Right ventricle myocardium inferior (tissue), 1 donor: ENCODE results near the gene SERPINB6. TPM values are rescaled to one million over a fixed set of nuclear protein-coding genes. Genes with fewer than 3 reads are reported as not detected.
"Not testable (repeated sequence)": the region's sequence is repeated elsewhere in the genome, so short reads cannot be mapped to it uniquely, and the experiment has no call there.

Experiments
- ATAC-seq: fragments of 200-7000 bp; cut with Tn5 transposase; one replicate; pipeline ENCODE4 v1.9.1; 2020; ENCODE audit warnings: mild to moderate bottlenecking, moderate library complexity
- DNase-seq: peaks from one replicate; pipeline ENCODE4 v3.0.0; 2021; ENCODE audit errors: missing footprints
- intact Hi-C: fragments of 100-400 bp; cut with DNase I; formaldehyde crosslinking; loops from one replicate; pipeline ENCODE4 v1.11.0; 2022
- total RNA-seq: library from RNA; stranded (reverse); fragmentation: NEBNext Ultra II Directional; extraction: Animal tissue kit (Norgen Biotek cat#: 25700); gene quantifications from one replicate; pipeline ENCODE4 v1.2.1, GENCODE V29; 2021
- donor health status: DM: no; HTN: yes; CAD: no; lungs with severe emphysema.

Gene SERPINB6
- total RNA-seq, 1 donor from 2014 or later = 275 TPM

DNA sequence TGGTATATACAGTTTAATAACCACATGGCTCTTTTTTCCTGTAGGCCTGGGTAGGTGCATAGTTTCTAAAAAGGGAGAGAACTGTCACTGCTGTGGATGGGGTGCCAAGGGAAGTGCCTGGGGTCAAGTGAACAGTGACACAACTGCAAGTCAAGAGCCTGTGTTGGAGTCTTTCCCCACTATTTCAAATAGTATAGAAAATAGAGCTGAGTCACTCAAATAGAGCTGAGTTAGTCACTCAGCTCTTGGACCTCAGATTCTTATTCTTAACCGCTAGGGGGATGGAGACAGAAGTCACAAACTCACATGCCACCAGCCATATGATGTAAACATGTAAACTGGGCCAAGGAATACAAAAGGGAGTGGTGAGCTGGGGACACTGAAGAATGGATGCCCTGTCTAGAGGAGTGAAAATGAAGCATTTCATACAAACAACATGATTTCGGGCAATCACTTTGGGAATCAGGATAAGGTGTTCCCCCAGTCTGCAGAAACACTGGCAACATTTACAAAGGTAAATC is 30.5 kb upstream of the SERPINB6 start:
- ATAC-seq (no peak), DNase-seq (no peak)
- intact Hi-C loops = no loop called here

DNA sequence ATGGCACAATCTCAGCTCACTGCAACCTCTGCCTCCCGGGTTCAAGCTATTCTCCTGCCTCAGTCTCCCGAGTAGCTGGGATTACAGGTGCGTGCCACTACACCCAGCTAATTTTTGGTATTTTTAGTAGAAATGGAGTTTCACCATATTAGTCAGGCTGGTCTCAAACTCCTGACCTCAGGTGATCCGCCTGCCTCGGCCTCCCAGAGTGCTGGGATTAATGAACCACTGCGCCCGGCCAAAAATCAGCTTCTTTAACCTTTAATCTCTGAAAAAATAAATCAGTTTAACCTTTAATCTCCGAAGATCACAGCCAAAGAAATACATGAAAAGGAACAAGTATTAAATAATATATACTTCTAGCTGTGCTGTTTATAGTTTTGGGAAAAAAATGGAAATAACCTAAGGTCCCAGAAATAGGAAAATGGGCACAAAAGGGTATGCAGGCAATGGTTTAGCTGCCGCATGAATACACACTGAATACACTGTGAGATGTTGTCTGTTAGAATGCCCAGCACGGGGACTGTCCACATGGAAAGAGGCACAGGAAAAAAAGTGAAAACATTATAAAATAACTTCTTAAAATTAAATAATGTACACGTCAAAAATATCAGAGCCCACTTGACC is 29.9 kb upstream of the SERPINB6 start:
- intact Hi-C loops = no loop called here
- DNase-seq = no peak

DNA sequence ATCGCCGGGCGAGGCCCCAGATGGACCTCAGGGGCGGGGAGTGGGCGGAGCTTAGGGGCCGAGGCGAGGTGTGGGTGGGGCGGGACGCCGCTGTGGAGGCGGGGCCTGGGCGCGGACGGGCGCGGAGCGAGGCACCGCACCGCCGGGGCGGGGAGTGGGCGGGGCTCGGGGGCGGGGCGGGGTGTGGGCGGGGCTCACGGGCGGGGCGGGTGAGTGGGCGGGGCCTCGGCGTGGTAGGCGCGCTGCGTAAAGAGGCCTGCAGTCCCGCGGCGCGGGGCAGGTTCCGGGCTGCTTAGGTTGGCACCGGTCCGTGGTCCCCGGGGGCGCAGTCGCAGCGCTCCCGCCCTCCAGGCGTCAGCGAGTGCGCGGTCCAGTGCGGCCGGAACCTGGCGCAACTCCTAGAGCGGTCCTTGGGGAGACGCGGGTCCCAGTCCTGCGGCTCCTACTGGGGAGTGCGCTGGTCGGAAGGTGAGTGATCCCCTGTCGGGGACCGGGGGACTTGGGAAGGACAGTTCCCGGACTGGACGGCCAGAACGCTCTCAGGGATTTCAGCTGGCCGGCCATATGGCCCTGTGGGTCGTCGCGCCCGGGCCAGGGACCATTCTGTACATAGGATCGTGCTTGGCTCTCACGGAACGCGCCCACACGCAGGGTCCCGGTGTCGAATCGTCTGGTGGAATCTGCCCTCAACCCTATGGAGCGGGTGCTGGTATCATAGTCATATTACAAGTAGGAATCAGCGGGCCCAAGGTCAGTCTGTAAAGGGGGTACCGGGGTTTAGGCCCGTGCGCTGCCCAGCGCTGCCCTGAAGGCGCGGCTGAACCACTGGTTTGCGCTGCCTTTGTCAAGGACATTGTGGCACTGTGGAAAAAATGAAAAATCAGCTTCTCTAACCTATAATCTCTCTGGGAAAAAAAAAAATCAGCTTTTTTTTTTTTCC is 28.5 kb upstream of the SERPINB6 start, which contains the start of gene NQO2:
Gene NQO2, plus strand, starts transcription at position 277 of the 940 bp plus-strand sequence. CDS start 6,659 bp downstream, outside the sequence.
- intact Hi-C loops = loop anchor here (1.0 to 10.0 kb wide), 5 partner anchors 24 to 995 kb away; partner anchors contain the start of genes BPHL and PSMG4
- ATAC-seq = peak; percentile 96

More for the DNA sequence above, 29.9 kb upstream of the SERPINB6 start:
- no peak for ATAC-seq

DNA sequence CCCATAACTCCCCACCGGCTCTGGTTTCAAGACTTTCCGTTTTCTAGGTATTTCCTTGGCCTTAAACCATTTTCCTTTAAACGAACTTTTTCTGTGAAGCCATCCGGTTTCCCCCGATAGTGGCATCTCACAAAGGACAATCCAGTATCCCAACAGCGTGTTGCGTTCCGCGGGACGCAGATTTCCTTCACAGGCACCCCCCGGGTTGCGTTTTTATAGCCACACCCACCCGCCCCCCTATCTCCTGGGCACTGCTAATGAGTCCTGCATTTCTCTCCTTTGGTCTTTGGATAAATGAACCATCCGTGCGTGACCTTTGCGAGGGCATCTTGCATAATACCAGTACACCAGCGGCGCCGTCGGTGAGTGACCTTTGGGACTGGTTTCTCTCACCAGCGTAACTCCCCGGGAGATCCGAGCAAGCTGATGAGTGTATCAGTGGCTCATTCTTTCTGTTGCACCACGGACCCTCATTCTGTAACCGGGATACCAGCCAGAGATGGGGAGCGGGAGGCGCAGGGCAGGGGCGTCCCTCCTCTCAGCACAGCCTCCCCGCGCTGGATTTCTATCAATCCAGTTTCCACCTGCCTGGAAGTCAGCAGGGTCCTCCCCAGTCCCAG is 27.7 kb upstream of the SERPINB6 start:
- intact Hi-C loops = loop anchor here (1.0 to 10.0 kb wide), 5 partner anchors 25 to 996 kb away; partner anchors contain the start of genes BPHL and PSMG4
- no peak for DNase-seq

More for the DNA sequence above, 28.5 kb upstream of the SERPINB6 start, which contains the start of gene NQO2:
- DNase-seq = peak; percentile 97

DNA sequence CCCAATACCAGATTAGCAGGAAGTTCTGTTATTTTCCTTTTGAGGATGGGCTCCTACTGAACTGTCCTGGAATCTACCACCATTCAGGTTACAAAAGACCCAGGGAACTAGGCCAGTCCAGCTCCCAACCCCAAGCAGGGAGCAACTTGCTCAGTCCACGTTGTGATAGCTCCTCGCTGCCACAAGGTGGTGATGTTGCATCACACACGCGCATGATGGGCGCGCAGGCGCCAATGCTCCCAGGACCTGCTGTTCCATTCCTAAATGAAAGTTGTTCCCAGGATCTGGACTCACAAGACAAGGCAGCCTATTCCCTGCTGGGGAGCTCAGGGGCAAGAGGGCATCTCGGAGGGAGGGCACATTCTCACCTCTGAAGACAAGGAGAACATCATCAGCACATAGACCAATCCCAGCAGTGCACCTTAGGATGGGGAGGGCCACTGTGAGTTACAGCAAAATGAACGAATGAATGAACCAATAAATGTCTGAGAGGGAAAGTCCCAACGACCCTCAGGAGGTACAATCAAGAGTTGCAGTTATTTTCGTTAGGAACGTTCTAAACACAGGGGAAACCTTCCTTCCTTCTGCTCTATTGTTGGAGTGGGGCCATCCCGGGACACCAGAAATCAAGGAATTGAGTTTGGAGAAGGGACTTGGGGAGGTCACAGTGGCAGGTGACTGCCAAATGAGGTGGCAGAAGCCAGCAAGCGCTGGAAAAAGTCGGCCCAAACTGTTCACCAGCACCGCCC is 27.1 kb upstream of the SERPINB6 start:
- DNase-seq = not testable (repeated sequence)
- peak; percentile 76 for ATAC-seq
- intact Hi-C loops = loop anchor here (2.0 to 10.0 kb wide), 3 partner anchors 120 to 996 kb away; partner anchors contain the start of genes BPHL and PSMG4

More for the DNA sequence above, 27.7 kb upstream of the SERPINB6 start:
- ATAC-seq = no peak

DNA sequence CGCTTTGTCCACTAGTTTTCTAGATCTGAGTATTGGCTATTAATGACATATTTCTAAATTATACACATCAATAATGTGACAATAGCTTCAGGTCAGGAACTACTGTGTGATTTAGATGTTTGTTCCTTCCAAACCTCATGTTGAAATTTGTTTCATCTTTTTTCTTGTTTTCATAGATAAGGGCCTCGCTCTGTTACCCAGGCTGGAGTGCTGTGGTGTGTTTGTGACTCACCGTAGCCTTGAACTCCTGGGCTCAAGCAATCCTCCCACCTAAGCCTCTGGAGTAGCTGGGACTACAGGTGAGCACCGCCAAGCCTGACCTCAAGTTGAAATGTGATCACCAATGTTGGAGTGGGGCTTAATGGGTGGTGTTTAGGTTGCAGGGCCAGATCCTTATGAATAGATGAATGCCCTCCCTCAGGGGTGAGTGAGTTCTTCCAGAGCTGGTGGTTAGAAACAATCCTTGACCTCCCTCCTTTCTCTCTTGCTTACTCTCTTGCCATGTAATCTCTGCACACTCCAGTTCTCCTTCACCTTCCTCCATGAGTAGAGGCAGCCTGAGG is 22.5 kb upstream of the SERPINB6 start:
- DNase-seq (no peak), ATAC-seq (no peak)
- intact Hi-C loops = loop anchor here (10.0 kb wide), 2 partner anchors 261 to 1001 kb away; partner anchors contain the start of gene PSMG4

DNA sequence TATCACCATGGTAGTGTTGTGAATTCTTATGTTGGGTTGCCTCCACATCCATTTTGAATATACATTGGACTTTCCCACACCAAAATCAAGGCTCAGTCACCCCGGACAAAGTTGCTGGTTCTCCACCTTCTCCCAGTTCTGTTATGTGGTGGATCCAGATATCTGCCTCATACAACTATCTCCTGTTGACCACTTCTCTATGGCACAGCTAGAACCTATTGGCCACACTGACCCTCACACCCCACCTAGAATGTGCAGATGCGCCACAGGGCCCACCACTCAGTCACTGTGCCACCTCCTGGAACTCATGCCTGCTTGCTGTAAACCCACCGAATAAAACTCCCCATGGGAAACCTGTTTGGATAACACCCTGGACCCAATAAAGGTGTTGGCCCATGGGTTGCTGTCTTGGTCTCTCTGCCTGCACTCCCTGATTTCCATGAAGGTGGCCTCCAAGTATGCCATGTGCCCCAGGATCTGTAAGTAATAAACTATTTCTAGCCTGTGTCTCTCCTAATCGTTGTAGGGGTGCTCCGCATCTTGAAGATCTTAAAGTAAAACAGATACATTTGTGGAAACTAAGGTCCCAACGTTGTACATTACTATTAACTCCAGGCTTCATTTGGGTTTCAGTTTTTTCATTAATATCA is 21.1 kb upstream of the SERPINB6 start:
- DNase-seq = no peak
- ATAC-seq = no peak
- intact Hi-C loops = loop anchor here (10.0 kb wide), 2 partner anchors 262 to 1002 kb away; partner anchors contain the start of gene PSMG4

DNA sequence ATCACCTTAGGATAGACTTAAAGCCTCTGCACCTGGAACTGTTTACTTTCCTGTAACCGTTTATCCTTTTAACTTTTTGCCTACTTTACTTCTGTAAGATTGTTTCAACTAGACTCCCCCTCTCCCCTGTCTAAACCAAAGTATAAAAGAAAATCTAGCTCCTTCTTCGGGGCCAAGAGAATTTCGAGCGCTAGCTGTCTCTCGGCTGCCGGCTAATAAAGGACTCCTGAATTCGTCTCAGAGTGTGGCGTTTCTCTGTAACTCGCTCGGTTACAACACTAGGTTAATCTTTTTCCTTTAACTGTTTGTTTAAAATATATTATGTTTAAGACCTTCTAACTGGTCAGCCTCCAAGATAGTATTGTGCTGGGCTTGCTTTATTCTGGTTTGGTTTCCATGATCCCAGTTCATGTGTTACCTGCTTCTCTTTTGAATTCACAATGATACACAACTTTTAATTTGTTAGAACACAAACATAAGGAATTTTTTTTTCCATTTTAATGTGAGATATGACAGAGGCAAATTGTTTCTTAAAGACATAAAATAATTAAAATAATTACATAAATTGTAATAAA is 19.7 kb upstream of the SERPINB6 start:
- DNase-seq (no peak), ATAC-seq (no peak)
- intact Hi-C loops = loop anchor here (10.0 kb wide), 2 partner anchors 264 to 1004 kb away; partner anchors contain the start of gene PSMG4

DNA sequence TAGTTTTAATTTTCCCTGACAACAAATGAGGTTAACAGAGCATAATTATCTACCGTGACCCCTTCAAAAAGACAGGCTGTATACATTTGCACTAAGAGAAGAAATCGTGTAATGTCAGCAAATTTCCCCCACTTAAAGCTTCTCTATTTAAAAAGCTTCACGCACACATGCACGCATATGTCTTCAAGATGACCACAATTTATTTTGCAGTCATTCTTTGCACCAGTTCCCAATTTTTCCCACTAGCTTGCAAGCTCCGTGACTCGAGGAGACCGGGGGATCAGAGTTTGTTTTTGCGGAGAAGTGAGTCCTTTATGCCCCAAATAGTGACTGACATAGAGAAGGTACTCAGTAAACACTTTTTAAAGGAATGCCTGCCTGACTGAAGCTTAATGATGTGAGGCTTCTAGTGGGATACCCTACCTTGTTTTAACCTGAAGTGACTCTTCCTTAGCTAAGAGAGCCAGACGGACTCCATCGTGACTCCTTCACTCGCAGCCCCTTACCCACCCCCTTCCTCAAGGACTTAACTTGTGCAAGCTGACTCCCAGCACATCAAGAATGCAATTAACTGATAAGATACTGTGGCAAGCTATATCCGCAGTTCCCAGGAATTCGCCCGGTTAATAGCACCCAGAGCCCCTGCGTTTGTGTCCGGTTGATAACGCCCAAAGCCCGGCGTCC is 19.0 kb upstream of the SERPINB6 start:
- DNase-seq (no peak), ATAC-seq (no peak)
- intact Hi-C loops = loop anchor here (10.0 kb wide), 2 partner anchors 264 to 1004 kb away; partner anchors contain the start of gene PSMG4

DNA sequence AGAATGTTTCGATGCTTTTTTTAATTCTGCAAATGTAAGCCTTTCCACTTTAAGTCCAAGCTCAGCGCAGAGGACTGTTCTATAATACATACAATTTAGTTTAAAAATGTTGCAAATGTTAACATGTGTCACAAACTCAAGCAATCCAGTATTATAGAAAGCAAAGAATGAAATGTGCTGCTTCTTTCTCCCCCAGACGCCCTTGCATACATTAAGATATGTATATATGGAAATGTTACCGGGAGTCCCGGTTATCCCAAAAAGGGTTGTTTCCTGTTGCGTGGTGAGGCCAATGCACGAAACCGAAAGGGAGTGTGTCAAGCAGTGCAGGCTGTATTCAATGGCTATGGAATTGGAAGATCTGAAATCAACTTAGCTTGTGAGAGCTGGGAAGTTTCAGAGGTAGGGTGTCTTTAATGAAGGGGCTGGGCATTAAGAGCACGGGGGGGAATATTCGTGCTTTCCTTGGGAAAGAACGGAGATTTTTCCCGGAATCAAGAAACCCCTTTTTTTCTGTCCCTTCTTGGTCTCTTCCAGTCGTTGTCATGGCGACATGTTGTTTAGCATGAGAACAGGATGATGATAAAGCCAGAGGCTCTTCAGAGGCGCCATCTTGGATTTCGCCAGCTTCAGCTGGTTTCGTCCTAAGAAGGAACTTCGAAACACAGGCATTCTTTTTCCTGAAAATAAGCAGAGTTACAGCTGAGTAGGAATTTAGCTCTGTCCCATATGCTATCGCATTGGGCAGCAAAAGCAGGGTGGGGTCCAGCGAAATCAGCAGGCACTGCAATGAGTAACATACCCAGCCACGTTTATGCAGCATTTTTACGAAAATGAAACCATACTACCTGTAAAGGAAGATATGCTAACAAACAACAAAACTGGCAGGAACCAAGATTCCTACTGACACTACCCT is 18.2 kb upstream of the SERPINB6 start:
- intact Hi-C loops = loop anchor here (2.0 to 10.0 kb wide), 5 partner anchors 19 to 1005 kb away; partner anchors contain the start of genes PSMG4 and SERPINB6
- ATAC-seq (peak; percentile 80), DNase-seq (peak; percentile 77)

DNA sequence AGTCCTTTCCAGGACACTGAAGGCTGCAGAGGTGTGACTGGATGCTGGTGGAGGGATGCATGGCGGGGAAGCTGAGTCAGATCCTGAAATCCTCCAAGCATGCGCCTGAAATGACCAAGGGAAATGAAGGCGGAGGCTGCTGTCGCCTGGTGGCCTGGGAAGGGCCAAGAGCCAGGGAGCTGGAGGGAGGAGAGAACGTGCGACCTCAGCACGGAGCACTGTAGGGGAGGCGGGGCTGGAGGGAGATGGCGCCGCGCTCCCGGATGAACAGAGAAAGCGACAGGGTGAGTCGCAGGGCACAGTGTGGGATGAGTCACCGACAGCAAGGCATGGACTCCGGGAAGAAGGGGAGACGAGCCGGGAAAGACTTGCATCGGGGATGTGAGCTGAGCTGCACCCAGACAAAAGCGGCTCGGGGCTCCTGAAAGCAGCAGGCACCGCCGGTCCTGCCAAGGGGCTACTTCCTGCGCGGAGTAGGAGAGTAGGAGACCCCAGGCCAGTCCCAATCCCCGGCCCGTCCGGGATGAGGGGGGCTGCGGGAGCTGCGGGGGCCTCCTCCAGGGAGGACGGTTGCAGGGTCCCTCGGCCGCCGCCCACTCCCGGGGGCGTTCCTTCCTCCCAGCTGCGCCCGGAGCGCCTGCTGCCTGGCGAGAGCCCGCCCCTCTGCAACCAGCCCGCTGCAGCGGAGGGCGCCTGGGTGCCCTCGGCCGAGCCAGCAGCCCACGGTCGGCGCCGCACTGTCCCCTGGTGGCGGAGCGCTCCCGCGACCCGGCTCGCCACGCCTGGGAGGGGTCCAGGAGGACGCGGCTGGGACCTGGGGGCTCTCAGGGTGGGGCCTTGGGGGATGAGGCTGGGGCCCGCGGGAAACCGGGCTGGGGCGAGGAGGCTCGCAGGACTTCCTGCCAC is 17.3 kb upstream of the SERPINB6 start:
- DNase-seq (peak; percentile 95), ATAC-seq (peak; percentile 88)
- intact Hi-C loops = loop anchor here (1.0 to 10.0 kb wide), 5 partner anchors 18 to 197 kb away; partner anchors contain the start of gene SERPINB6

DNA sequence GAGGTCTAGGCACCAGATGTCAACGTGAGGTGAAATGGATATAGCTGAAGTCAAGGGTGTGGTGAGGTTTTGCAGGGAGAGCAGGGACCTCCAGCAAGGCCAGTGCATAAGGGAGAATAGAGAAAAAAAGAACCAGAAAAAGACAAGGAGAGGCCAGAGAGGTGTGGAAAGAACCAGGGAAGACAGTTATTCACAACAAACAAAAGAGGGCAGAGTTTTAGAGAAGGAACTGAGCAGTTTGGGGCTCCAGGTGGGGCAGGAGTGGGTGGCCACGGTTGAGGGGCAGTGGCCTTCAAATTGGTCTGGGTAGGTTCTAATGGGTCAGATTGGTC is 16.7 kb upstream of the SERPINB6 start:
- ATAC-seq = no peak
- no peak for DNase-seq
- intact Hi-C loops = loop anchor here (1.0 to 10.0 kb wide), 5 partner anchors 17 to 197 kb away; partner anchors contain the start of gene SERPINB6

DNA sequence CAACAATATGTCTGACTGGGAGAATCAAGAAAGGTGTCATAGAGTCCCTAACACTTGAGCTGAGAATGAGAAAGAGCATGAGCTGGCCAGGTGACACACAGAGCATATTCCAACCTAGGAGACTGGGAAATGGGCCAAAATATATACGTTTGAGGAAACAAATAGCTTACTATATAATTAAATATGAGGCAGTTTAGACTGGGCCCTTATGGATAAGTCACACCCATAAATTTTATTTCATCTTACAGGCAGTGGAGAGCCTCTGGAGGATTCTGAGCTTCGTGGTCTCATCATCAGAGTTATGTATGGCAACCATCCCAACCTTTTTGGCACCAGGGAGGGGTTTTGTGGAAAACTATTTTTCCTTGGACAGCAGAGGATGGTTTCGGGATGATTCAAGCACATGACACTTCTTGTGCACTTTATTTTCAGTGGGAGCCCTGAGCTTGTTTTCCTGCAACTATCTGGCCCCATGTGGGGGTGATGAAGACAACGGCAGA is 15.4 kb upstream of the SERPINB6 start:
- DNase-seq (no peak), ATAC-seq (no peak)
- intact Hi-C loops = loop anchor here (10.0 kb wide), 1 partner anchor 52 kb away; no protein-coding TSS in a partner anchor
